ENCODE measurements around the gene DSG2. TPM values are rescaled to one million over a fixed set of nuclear protein-coding genes. Genes with fewer than 3 reads are reported as not detected.

DSG2 gene
- total RNA-seq, 1 donor from 2014 or later, result 154 TPM

- Histone ChIP-seq H3K4me3 (ENCODE audit: low read depth, low read length) (no peak overlapping the region), H3K36me3 (ENCODE audit: control insufficient read depth, insufficient read depth, low read length) (no peaks in the 10 kb centered on the region), H3K27me3 (ENCODE audit: control insufficient read depth, insufficient read depth, low read length) (no peaks in the 10 kb centered on the region)
- TF ChIP-seq CTCF (IDR thresholded peaks at IDR 0.05; ENCODE audit: insufficient read depth, low read length, poor library complexity, severe bottlenecking), result no peak
- DNase-seq (ENCODE audit: low read depth), result no peak
These were observed 97.3 kb downstream of the DSG2 start for GRCh38 chr18:31595121-31595771.

- no peak overlapping the region for H3K4me3 ChIP-seq (ENCODE audit: low read depth, low read length)
- TF ChIP-seq CTCF (IDR thresholded peaks at IDR 0.05; ENCODE audit: insufficient read depth, low read length, poor library complexity, severe bottlenecking), result no peak
- DNase-seq (ENCODE audit: low read depth), result peak; percentile 79
These were observed 98.3 kb downstream of the DSG2 start for GRCh38 chr18:31596081-31596872.

DNA sequence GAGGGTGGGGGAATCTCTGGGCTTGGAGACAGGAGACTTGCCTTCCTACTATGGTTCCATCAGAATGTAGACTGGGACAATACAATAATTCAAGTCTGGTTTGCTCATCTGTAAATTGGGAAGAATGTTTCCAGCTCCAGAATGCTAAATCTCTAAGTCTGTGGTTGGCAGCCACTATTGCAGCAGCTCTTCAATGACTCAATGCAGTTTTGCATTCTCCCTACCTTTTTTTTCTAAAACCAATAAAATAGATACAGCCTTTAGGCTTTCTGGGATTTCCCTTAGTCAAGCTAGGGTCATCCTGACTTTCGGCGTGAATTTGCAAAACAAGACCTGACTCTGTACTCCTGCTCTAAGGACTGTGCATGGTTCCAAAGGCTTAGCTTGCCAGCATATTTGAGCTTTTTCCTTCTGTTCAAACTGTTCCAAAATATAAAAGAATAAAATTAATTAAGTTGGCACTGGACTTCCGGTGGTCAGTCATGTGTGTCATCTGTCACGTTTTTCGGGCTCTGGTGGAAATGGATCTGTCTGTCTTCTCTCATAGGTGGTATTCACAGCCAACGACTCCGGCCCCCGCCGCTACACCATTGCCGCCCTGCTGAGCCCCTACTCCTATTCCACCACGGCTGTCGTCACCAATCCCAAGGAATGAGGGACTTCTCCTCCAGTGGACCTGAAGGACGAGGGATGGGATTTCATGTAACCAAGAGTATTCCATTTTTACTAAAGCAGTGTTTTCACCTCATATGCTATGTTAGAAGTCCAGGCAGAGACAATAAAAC lies 100.2 kb downstream of the DSG2 start:
- Histone ChIP-seq H3K4me3 (ENCODE audit: low read depth, low read length) (no peak overlapping the region), H3K27me3 (ENCODE audit: control insufficient read depth, insufficient read depth, low read length) (no peaks in the 10 kb centered on the region), H3K36me3 (ENCODE audit: control insufficient read depth, insufficient read depth, low read length) (no peaks in the 10 kb centered on the region)
- no peak for DNase-seq (ENCODE audit: low read depth)
- no peak for TF ChIP-seq CTCF (IDR thresholded peaks at IDR 0.05; ENCODE audit: insufficient read depth, low read length, poor library complexity, severe bottlenecking)

More at GRCh38 chr18:31596081-31596872, 98.3 kb downstream of the DSG2 start:
- Histone ChIP-seq H3K36me3 (ENCODE audit: control insufficient read depth, insufficient read depth, low read length) (no peaks in the 10 kb centered on the region), H3K27me3 (ENCODE audit: control insufficient read depth, insufficient read depth, low read length) (no peaks in the 10 kb centered on the region)

Other genes starting within 250 kb of the DSG2 start
- 0.17 TPM in 1 of 2 replicates, not detected in the other for gene DSG1, start 180.0 kb upstream of the DSG2 start, total RNA-seq
- gene DSG4, start 121.4 kb upstream of the DSG2 start, total RNA-seq, result not detected in 2 replicates
- 0.14 and 0.67 TPM in 2 replicates for gene DSG3, start 50.4 kb upstream of the DSG2 start, total RNA-seq
- gene TTR, start 93.7 kb downstream of the DSG2 start, total RNA-seq, result not detected in 2 replicates
- 8.8 and 28.7 TPM in 2 replicates for gene B4GALT6, start 186.4 kb downstream of the DSG2 start, total RNA-seq